Trophoblast cell (in vitro differentiated cells and primary cell): ENCODE data around the gene DPCD.

Experiments
- DNase-seq, 2 donors: peaks; one replicate each; pipeline ENCODE4 v3.0.0-alpha.2; 2016
- H2AFZ ChIP-seq: 2 replicates; pipeline ENCODE4 v1.6.1; 2013; ENCODE audit warnings: low read length, moderate library complexity, mild to moderate bottlenecking; ENCODE audit not compliant: insufficient read depth, poor library complexity
- H2AK5ac ChIP-seq: 2 replicates; pipeline ENCODE4 v1.6.1; 2013; ENCODE audit warnings: mild to moderate bottlenecking, low read length
- H2BK120ac ChIP-seq: 2 replicates; pipeline ENCODE4 v1.6.1; 2013; ENCODE audit warnings: low read length, mild to moderate bottlenecking, moderate library complexity; ENCODE audit not compliant: insufficient read depth, poor library complexity
- H2BK12ac ChIP-seq: 2 replicates; pipeline ENCODE4 v1.6.1; 2013; ENCODE audit warnings: mild to moderate bottlenecking, low read length, moderate library complexity
- H2BK5ac ChIP-seq: 2 replicates; pipeline ENCODE4 v1.6.1; 2013; ENCODE audit warnings: low read length, low read depth, moderate library complexity, mild to moderate bottlenecking; ENCODE audit not compliant: poor library complexity
- H3K14ac ChIP-seq: 2 replicates; pipeline ENCODE4 v1.6.1; 2013; ENCODE audit warnings: mild to moderate bottlenecking, low read length
- H3K18ac ChIP-seq: 2 replicates; pipeline ENCODE4 v1.6.1; 2013; ENCODE audit warnings: mild to moderate bottlenecking, low read length
- H3K23ac ChIP-seq: 2 replicates; pipeline ENCODE4 v1.6.1; 2013; ENCODE audit warnings: low read length
- H3K27ac ChIP-seq: 2 replicates; pipeline ENCODE4 v1.5.1; 2013; ENCODE audit warnings: low read depth, mild to moderate bottlenecking, inconsistent platforms, low read length, moderate library complexity
- H3K27me3 ChIP-seq: 2 replicates; pipeline ENCODE4 v1.6.1; 2013; ENCODE audit warnings: inconsistent platforms, mild to moderate bottlenecking, low read length, moderate library complexity; ENCODE audit not compliant: insufficient read depth
- H3K36me3 ChIP-seq, 2 experiments: 1 replicate in 1 of 2; 2 replicates in 1 of 2; pipeline ENCODE4 v1.6.1; 2013; ENCODE audit warnings: low read length in 2 of 2, mild to moderate bottlenecking in 2 of 2, moderate library complexity in 1 of 2; ENCODE audit not compliant: insufficient read depth in 2 of 2, control insufficient read depth in 1 of 2
- H3K4ac ChIP-seq: 2 replicates; pipeline ENCODE4 v1.6.1; 2013; ENCODE audit warnings: low read depth, mild to moderate bottlenecking, low read length, moderate library complexity
- H3K4me1 ChIP-seq, 2 experiments: 1 replicate in 1 of 2; 2 replicates in 1 of 2; pipeline ENCODE4 v1.6.1; 2013; ENCODE audit warnings: low read length in 2 of 2, mild to moderate bottlenecking in 2 of 2, moderate library complexity in 1 of 2; ENCODE audit not compliant: insufficient read depth in 2 of 2, control insufficient read depth in 1 of 2
- H3K4me2 ChIP-seq: 2 replicates; pipeline ENCODE4 v1.6.1; 2013; ENCODE audit warnings: inconsistent platforms, mild to moderate bottlenecking, low read length, moderate library complexity
- H3K4me3 ChIP-seq: 2 replicates; pipeline ENCODE4 v1.5.1; 2013; ENCODE audit warnings: mild to moderate bottlenecking, low read depth, low read length, inconsistent platforms
- H3K79me1 ChIP-seq: one replicate; pipeline ENCODE4 v1.6.1; 2013; ENCODE audit warnings: low read length
- H3K79me2 ChIP-seq: 2 replicates; pipeline ENCODE4 v1.6.1; 2013; ENCODE audit warnings: low read length, mild to moderate bottlenecking; ENCODE audit not compliant: control insufficient read depth, insufficient read depth, poor library complexity
- H3K9ac ChIP-seq: 2 replicates; pipeline ENCODE4 v1.6.1; 2013; ENCODE audit warnings: mild to moderate bottlenecking, low read length
- H3K9me3 ChIP-seq: 2 replicates; pipeline ENCODE4 v1.6.1; 2013; ENCODE audit warnings: low read depth, mild to moderate bottlenecking, control low read depth, inconsistent platforms, low read length; ENCODE audit not compliant: insufficient read depth
- H4K12ac ChIP-seq: 2 replicates; pipeline ENCODE4 v1.6.1; 2013; ENCODE audit warnings: low read depth, mild to moderate bottlenecking, low read length, moderate library complexity
- H4K8ac ChIP-seq: 2 replicates; pipeline ENCODE4 v1.6.1; 2013; ENCODE audit warnings: low read depth, mild to moderate bottlenecking, low read length, moderate library complexity
- H4K91ac ChIP-seq: one replicate; pipeline ENCODE4 v1.6.1; 2013; ENCODE audit warnings: low read depth, mild to moderate bottlenecking, low read length, moderate library complexity
- WGBS: extraction: QIAGEN DNeasy Blood & Tissue Kit; methylation state at CpG from one replicate; pipeline ENCODE4 v1.1.7; 2013; ENCODE audit warnings: missing lambda C conversion rate; ENCODE audit not compliant: insufficient read length, insufficient coverage; ENCODE audit errors: extremely low coverage; 5-methylcytosine and 5-hydroxymethylcytosine counted together

DPCD gene

GRCh38 chr10:101559596-101560297 lies 28.4 kb upstream of the DPCD start:
- no peak overlapping the region for H3K4ac ChIP-seq
- no peaks in the 10 kb centered on the region for H3K36me3 ChIP-seq
- no peak overlapping the region for H4K12ac ChIP-seq
- no peak overlapping the region for H2BK5ac ChIP-seq
- H3K14ac ChIP-seq, result no peak overlapping the region
- H2BK12ac ChIP-seq, result no peak overlapping the region
- H3K23ac ChIP-seq, result no peak overlapping the region
- H4K91ac ChIP-seq, result no peak overlapping the region
- no peak overlapping the region for H2BK120ac ChIP-seq
- H3K27me3 ChIP-seq, result no peaks in the 10 kb centered on the region
- no peaks in the 10 kb centered on the region for H3K79me2 ChIP-seq
- H3K9ac ChIP-seq, result no peak overlapping the region
- H3K4me1 ChIP-seq, result peaks cover 3 to 4% of the 10 kb centered on the region in 2 experiments
- H2AK5ac ChIP-seq, result no peak overlapping the region
- no peak overlapping the region for H3K4me2 ChIP-seq
- no peak for DNase-seq
- no peak overlapping the region for H3K18ac ChIP-seq
- no peak overlapping the region for H2AFZ ChIP-seq
- no CpG with 5 or more reads among the region's 12 CpGs for WGBS
- H4K8ac ChIP-seq, result no peak overlapping the region
- H3K9me3 ChIP-seq, result peaks cover 3% of the 10 kb centered on the region
- H3K79me1 ChIP-seq, result no peaks in the 10 kb centered on the region
- no peak overlapping the region for H3K4me3 ChIP-seq
- H3K27ac ChIP-seq, result no peak overlapping the region

GRCh38 chr10:101560298-101561067 lies 27.6 kb upstream of the DPCD start:
- Histone ChIP-seq H3K23ac (no peak overlapping the region), H2AFZ (no peak overlapping the region)

GRCh38 chr10:101561068-101561915 lies 26.8 kb upstream of the DPCD start:
- Histone ChIP-seq H2BK12ac (no peak overlapping the region), H3K23ac (no peak overlapping the region), H3K9ac (no peak overlapping the region), H2BK120ac (no peak overlapping the region), H3K18ac (no peak overlapping the region), H3K36me3 (no peaks in the 10 kb centered on the region), H2BK5ac (no peak overlapping the region), H3K4ac (no peak overlapping the region), H3K79me1 (no peaks in the 10 kb centered on the region), H4K8ac (no peak overlapping the region), H2AK5ac (no peak overlapping the region), H3K9me3 (peaks cover 3% of the 10 kb centered on the region), H4K12ac (no peak overlapping the region), H3K4me1 (peaks cover 3 to 4% of the 10 kb centered on the region in 2 experiments), H2AFZ (no peak overlapping the region), H3K27ac (no peak overlapping the region), H3K79me2 (no peaks in the 10 kb centered on the region), H3K27me3 (peaks cover 4% of the 10 kb centered on the region), H4K91ac (no peak overlapping the region), H3K4me3 (no peak overlapping the region), H3K14ac (no peak overlapping the region), H3K4me2 (no peak overlapping the region)
- no peak for DNase-seq
- no CpG with 5 or more reads among the region's 15 CpGs for WGBS

More at GRCh38 chr10:101560298-101561067, 27.6 kb upstream of the DPCD start:
- Histone ChIP-seq H4K8ac (no peak overlapping the region), H3K14ac (no peak overlapping the region), H3K4me1 (peaks cover 3 to 4% of the 10 kb centered on the region in 2 experiments), H3K36me3 (no peaks in the 10 kb centered on the region), H3K79me2 (no peaks in the 10 kb centered on the region), H3K4ac (no peak overlapping the region), H3K4me3 (no peak overlapping the region), H3K79me1 (no peaks in the 10 kb centered on the region), H2BK120ac (no peak overlapping the region), H3K9me3 (peaks cover 3% of the 10 kb centered on the region), H2AK5ac (no peak overlapping the region), H3K27me3 (no peaks in the 10 kb centered on the region), H3K18ac (no peak overlapping the region), H2BK12ac (no peak overlapping the region), H3K9ac (no peak overlapping the region), H4K91ac (no peak overlapping the region), H3K4me2 (no peak overlapping the region), H2BK5ac (no peak overlapping the region), H4K12ac (no peak overlapping the region), H3K27ac (no peak overlapping the region)
- DNase-seq, result no peak
- no CpG with 5 or more reads among the region's 2 CpGs for WGBS

GRCh38 chr10:101562231-101562630 lies 25.9 kb upstream of the DPCD start:
- Histone ChIP-seq H2BK12ac (no peak overlapping the region), H3K14ac (no peak overlapping the region), H3K4me2 (no peak overlapping the region), H3K9ac (no peak overlapping the region), H2AK5ac (no peak overlapping the region), H2BK5ac (no peak overlapping the region), H4K8ac (no peak overlapping the region), H4K91ac (no peak overlapping the region), H3K4ac (no peak overlapping the region), H3K4me1 (peaks cover 3 to 4% of the 10 kb centered on the region in 2 experiments), H2BK120ac (no peak overlapping the region), H3K18ac (no peak overlapping the region), H4K12ac (no peak overlapping the region), H3K23ac (no peak overlapping the region), H3K4me3 (no peak overlapping the region), H3K36me3 (no peaks in the 10 kb centered on the region), H3K27ac (no peak overlapping the region), H3K79me2 (no peaks in the 10 kb centered on the region), H3K27me3 (peaks cover 7% of the 10 kb centered on the region), H3K9me3 (peaks cover 3% of the 10 kb centered on the region), H2AFZ (no peak overlapping the region), H3K79me1 (no peaks in the 10 kb centered on the region)
- no CpG with 5 or more reads among the region's 5 CpGs for WGBS
- DNase-seq, result no peak
